Measurements from ENCODE around the gene B9D1.

DNA sequence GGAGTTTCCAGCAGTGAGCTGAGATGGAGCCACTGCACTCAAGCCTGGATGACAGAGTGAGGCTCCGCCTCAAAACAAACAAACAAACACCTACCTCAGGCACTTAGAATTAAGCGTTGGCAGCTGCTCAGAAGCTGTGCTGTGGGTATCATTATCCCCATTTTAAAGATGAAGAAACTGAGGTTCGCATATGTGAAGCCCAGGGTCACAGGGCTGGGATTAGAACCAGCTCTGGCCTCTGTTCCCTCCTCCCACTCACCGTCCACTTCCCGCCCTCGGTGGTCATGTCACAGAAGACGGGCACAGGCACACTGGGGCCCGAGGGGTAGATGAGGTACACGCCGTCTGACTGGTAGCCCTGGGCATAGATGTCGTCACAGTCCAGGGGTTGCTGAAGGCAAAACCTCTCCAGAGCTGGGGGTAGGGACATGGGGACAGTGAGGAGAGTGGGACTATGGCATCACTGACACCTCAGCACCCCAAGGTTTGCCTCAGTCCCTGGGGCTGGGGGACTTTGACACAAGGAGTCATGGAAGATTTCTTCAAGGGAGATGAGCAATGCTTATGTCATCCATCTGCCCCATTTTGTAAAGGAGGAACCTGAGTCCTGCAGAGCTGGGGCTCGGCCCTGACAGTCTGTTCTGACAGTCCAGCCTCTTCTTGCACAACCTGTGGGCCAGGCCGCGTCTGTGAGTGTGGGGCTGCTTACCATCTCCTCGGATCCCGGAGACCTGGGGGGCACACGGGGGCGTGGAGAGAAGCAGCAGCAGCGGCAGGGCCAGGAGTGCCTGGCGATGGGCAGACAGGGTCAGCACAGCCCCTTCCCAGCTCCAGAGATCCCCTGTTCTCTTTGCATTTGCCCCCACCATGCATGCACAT, 23.8 kb upstream of the B9D1 start:
- TF ChIP-seq, protein P1, sequence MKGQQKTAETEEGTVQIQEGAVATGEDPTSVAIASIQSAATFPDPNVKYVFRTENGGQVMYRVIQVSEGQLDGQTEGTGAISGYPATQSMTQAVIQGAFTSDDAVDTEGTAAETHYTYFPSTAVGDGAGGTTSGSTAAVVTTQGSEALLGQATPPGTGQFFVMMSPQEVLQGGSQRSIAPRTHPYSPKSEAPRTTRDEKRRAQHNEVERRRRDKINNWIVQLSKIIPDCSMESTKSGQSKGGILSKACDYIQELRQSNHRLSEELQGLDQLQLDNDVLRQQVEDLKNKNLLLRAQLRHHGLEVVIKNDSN (CRISPR knock-in tag; IDR thresholded peaks at IDR 0.05), result no peak
- TF ChIP-seq HDAC2 (IDR thresholded peaks at IDR 0.05) (no peak), CTBP1 (IDR thresholded peaks at IDR 0.05; ENCODE audit: borderline replicate concordance) (no peak), MEF2D (tag; conservative IDR thresholded peaks at IDR 0.05; ENCODE audit: low read depth) (no peak), MEF2A (IDR thresholded peaks at IDR 0.05; ENCODE audit: control insufficient read depth, low read depth, low read length) (no peak)
- TF ChIP-seq, protein P2, sequence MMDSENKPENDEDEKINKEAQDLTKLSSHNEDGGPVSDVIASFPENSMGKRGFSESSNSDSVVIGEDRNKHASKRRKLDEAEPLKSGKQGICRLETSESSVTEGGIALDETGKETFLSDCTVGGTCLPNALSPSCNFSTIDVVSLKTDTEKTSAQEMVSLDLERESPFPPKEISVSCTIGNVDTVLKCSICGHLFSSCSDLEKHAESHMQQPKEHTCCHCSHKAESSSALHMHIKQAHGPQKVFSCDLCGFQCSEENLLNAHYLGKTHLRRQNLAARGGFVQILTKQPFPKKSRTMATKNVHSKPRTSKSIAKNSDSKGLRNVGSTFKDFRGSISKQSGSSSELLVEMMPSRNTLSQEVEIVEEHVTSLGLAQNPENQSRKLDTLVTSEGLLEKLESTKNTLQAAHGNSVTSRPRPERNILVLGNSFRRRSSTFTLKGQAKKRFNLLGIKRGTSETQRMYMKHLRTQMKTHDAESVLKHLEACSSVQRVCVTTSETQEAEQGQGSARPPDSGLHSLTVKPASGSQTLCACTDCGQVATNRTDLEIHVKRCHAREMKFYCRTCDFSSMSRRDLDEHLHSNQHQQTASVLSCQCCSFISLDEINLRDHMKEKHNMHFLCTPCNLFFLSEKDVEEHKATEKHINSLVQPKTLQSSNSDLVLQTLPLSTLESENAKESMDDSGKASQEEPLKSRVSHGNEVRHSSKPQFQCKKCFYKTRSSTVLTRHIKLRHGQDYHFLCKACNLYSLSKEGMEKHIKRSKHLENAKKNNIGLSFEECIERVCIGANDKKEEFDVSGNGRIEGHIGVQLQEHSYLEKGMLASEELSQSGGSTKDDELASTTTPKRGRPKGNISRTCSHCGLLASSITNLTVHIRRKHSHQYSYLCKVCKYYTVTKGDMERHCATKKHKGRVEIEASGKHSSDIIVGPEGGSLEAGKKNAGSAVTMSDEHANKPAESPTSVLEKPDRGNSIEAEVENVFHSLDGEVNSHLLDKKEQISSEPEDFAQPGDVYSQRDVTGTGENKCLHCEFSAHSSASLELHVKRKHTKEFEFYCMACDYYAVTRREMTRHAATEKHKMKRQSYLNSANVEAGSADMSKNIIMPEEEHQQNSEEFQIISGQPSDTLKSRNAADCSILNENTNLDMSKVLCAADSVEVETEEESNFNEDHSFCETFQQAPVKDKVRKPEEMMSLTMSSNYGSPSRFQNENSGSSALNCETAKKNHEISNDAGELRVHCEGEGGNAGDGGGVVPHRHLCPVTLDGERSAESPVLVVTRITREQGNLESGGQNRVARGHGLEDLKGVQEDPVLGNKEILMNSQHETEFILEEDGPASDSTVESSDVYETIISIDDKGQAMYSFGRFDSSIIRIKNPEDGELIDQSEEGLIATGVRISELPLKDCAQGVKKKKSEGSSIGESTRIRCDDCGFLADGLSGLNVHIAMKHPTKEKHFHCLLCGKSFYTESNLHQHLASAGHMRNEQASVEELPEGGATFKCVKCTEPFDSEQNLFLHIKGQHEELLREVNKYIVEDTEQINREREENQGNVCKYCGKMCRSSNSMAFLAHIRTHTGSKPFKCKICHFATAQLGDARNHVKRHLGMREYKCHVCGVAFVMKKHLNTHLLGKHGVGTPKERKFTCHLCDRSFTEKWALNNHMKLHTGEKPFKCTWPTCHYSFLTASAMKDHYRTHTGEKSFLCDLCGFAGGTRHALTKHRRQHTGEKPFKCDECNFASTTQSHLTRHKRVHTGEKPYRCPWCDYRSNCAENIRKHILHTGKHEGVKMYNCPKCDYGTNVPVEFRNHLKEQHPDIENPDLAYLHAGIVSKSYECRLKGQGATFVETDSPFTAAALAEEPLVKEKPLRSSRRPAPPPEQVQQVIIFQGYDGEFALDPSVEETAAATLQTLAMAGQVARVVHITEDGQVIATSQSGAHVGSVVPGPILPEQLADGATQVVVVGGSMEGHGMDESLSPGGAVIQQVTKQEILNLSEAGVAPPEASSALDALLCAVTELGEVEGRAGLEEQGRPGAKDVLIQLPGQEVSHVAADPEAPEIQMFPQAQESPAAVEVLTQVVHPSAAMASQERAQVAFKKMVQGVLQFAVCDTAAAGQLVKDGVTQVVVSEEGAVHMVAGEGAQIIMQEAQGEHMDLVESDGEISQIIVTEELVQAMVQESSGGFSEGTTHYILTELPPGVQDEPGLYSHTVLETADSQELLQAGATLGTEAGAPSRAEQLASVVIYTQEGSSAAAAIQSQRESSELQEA (IDR thresholded peaks at IDR 0.05; ENCODE audit: low read depth), result no peak

Measured in K562 (cell line).